GM18511 (cell line): ENCODE data around the gene JAM3.
"Not testable (repeated sequence)": the region's sequence is repeated elsewhere in the genome, so short reads cannot be mapped to it uniquely, and the experiment has no call there.

Source experiments
- ATAC-seq: cut with Tn5 transposase; IDR thresholded peaks from one replicate; pipeline ENCODE4 v1.9.1; 2021; ENCODE audit warnings: mild to moderate bottlenecking, moderate library complexity; ENCODE audit not compliant: unreplicated experiment

The JAM3 gene

DNA sequence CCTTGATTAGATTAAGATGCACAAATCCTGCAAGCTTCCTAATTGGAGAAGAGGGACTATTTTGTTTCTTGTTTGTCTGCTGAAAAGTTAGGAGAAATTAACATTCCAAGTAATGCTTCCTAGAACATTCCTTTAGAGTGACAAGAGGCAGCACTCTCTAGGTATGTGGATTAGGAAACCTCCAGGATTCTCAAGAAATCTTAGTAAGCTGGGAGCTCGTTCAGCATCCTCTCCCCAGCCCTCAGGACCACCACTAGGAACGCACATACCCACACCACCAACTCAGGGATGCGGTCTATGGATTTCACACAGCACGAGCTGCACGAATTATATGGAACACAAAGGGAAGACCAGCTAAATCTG lies 102.0 kb downstream of the JAM3 start:
- no peak for ATAC-seq

DNA sequence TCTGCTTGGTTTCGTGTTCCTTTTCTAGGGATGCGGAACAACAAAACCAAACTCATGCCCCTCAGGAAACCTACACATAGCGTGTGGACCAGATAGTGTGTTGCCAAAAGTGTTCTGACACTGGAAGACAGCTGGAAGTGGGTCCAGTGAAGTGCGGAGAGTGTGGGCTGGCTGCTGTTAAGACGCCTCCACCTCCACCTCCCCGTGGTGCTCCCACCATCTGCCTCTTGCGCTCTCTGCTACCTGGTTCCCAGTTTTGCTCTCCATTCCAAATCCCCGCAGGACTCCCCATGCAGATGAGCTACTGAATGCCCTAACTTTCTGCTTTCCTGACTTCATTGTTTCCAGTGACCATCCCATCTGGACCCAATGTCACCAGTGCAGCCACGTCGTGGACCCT lies 103.1 kb downstream of the JAM3 start:
- ATAC-seq = no peak

DNA sequence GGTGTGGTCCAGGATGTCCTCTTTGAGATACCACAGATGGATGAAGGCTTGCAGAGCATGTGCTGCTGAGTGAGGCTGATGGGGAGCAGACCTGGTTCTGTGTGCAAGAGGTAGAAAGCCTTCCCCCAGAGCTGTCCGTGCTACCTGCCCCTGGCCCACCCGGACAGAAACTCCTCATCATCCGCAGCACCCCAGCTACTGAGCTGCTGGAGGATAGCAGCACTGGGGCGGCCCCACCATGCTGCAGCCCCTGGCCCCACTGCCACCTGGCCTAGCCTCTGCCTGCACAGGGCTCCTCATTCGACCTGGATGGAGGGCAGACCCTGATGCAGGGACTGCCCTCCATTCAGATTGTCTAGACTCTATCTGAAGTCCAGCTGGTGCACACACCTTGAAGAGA lies 104.4 kb downstream of the JAM3 start:
- no peak for ATAC-seq

DNA sequence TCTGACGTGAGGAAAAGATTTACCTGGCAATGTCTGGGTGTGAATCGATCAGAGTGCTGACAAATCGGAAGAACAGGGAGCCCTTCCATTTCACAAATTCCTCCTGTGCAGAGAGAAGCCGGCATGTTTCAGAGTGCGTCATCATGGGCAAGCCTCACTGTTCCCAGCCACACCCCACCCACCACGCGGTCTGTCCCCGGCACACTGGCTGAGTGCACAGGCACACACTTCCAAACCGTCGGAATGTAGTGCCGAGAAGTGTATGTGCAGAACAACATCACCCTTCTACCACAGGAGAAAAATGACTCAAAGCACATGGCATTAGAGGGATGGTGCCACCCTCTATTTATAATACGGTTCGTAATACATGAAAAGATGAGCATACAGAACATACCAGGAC lies 107.4 kb downstream of the JAM3 start:
- ATAC-seq = no peak

DNA sequence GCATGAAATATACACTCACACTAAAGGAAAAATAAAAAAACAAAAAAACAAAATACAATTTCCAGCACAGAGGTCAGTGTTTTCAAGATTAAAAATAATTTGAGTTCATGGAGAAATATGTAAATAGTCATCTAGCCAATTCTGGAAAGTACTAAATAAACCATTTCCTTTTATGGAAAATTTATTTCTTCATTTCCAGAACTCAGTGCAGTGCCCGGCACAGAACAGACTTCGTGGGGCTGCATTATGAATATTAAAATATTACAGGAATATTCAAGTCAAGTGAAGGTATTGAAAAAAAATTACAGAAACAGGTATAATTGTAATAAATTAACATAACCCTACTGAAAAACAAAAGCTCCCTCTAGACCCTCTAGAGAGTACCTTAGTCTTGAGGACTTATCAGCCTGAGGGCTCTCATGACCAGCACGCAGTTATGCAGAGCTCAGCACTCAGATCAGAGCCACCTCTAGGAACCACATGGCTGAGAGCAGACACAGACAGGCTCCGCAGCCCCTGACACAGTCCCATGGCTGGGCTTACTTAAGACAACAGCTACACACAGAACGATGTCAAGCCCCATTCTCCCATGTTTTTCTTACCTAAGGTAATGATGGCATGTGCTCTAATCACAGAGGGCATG lies 109.3 kb downstream of the JAM3 start:
- ATAC-seq = no peak

DNA sequence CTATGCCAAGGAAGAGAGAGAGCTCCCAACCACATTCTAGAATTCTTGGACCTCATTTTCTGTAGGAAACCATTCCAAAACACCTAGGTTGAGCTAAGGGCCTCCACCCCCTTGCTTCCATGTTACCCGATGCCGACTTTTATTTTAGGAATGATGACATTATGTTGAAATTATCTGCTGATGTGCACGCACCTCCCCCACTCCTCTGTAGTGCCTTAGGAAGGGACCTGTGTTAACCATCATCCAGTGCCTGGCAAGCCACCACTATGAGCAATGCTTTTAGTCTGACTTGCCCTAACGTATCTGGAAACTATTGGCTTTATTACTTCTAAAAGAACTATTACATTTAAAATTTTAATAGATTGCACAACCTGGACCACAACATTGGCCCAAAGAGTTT lies 112.8 kb downstream of the JAM3 start:
- no peak for ATAC-seq

DNA sequence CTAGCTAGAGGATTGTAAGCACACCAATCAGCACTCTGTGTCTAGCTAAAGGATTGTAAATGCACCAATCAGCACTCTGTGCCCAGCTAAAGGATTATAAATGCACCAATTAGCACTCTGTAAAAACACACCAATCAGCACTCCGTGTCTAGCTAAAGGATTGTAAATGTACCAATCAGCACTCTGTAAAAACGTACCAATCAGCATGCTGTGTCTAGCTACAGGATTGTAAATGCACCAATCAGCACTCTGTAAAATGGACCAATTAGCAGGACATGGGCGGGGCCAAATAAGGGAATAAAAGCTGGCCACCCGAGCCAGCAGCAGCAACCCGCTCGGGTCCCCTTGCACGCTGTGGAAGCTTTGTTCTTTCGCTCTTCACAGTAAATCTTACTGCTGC lies 119.2 kb downstream of the JAM3 start:
- ATAC-seq = not testable (repeated sequence)

DNA sequence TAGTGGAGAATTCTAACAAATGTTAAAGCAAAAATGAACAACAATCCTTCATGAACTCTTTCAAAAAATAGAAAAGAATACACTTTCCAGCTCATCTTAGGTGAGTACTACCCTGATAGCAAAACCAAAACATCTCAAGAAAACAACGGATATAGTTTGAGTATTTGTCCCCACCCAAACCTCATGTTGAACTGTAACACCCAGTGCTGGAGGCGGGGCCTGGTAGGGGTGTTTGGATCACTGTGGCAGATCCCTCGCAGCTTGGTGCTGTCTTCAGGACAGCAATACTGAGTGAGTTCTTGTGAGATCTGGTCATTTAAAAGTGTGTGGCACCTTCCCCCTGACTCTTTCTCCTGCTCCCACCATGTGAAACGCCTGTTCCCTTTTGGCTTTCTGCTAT lies 127.9 kb downstream of the JAM3 start:
- no peak for ATAC-seq

DNA sequence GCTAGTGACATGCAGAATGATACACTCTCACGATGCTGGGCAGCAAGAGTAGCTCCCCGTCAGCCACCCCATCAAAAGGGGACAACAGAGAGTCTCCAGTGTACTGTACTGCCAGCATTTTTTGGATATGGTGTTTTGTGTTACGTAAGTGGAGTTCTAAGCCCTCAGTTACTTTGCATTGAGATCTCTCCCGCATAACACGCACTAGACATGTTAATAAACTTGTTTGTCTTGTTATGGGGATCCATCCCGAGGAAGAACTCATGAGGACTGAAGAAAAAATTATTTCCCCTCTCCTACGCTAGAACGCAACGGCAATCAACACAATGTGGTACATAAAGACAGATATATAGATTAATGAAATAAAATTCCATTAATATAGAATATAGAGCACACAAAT lies 130.7 kb downstream of the JAM3 start:
- ATAC-seq = no peak

DNA sequence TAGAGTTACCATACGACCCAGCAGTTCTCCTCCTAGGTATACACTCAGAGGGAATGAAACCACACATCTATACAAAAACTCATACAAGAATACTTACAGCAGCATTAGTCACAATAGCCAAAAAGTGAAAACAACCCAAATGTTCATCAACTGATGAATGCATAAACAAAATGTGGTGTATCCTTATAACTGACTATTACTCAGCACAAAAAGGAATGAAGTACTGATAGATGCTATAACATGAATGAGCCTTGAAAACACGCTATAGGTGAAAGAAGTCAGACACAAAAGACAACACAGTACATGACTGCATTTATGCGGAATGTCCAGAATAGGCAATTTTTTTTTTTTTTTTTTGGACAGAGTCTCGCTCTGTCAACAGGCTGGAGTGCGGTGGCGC lies 131.8 kb downstream of the JAM3 start:
- no peak for ATAC-seq
